Gastroesophageal sphincter (tissue), 4 donors: Measurements from ENCODE around the gene PCDH18. TPM values are rescaled to one million over a fixed set of nuclear protein-coding genes. Genes with fewer than 3 reads are reported as not detected.

Experiments
- ATAC-seq: fragments of 150-250 bp; one replicate; pipeline ENCODE4 v1.9.1; 2016; ENCODE audit warnings: mild to moderate bottlenecking, moderate library complexity
- H3K27ac ChIP-seq, 4 donors: fragments of 200-600 bp; sonication (generic) in 3 of 4; 1 replicate in 3 of 4; 2 replicates in 1 of 4; pipeline ENCODE4 v1.5.1; 2016 to 2019
- H3K27me3 ChIP-seq: fragments of 200-600 bp; sonication (generic); one replicate; pipeline ENCODE4 v1.5.1; 2019
- H3K36me3 ChIP-seq, 2 donors: fragments of 200-600 bp; sonication (generic); one replicate each; pipeline ENCODE4 v1.5.1; 2019; ENCODE audit warnings: control low read depth in 1 of 2
- H3K4me1 ChIP-seq, 3 donors: fragments of 200-600 bp; sonication (generic); 1 replicate in 2 of 3; 2 replicates in 1 of 3; pipeline ENCODE4 v1.5.1; 2016 to 2019; ENCODE audit warnings: control low read depth in 2 of 3
- H3K4me3 ChIP-seq, 2 donors: fragments of 200-600 bp; sonication (generic); one replicate each; pipeline ENCODE4 v1.5.1; 2019; ENCODE audit warnings: mild to moderate bottlenecking in 1 of 2, moderate library complexity in 1 of 2
- H3K9me3 ChIP-seq, 3 donors: fragments of 200-600 bp; sonication (generic); one replicate each; pipeline ENCODE4 v1.5.1; 2017 to 2019; ENCODE audit warnings: control low read depth in 2 of 3
- EP300 ChIP-seq: sonication (generic); formaldehyde crosslinking; IDR thresholded peaks from one replicate; pipeline ENCODE4 v1.6.1; 2017; ENCODE audit warnings: antibody characterized with exemption, mild to moderate bottlenecking
- POLR2A ChIP-seq, 2 donors: fragments of 450-650 bp; IDR thresholded peaks; one replicate each; pipeline ENCODE4 v1.6.1; 2017; ENCODE audit warnings: antibody characterized with exemption in 2 of 2, mild to moderate bottlenecking in 2 of 2, moderate library complexity in 1 of 2
- POLR2AphosphoS5 ChIP-seq: sonication (generic); formaldehyde crosslinking; IDR thresholded peaks from one replicate; pipeline ENCODE4 v1.6.1; 2017; ENCODE audit warnings: antibody characterized with exemption
- WGBS, 2 donors: methylation state at CpG; one replicate each; pipeline ENCODE4 v1.1.5; 2018; ENCODE audit warnings: low coverage in 1 of 2; 5-methylcytosine and 5-hydroxymethylcytosine counted together
- total RNA-seq, 4 donors: library from RNA; depleted of rRNA; stranded (reverse); fragments of >200 nt; gene quantifications; one replicate each; pipeline ENCODE4 v1.1.0, GENCODE V29; 2016
- TF ChIP-seq, protein P1 (sequence below), 4 experiments: fragments of 200-600 bp in 2 of 4; fragments of 450-650 bp in 2 of 4; sonication (generic) in 1 of 4; IDR thresholded peaks; one replicate each; pipeline ENCODE4 v1.5.1; 2017 to 2019; ENCODE audit warnings: antibody characterized with exemption in 4 of 4, mild to moderate bottlenecking in 2 of 4, moderate library complexity in 2 of 4

The PCDH18 gene, protein sequence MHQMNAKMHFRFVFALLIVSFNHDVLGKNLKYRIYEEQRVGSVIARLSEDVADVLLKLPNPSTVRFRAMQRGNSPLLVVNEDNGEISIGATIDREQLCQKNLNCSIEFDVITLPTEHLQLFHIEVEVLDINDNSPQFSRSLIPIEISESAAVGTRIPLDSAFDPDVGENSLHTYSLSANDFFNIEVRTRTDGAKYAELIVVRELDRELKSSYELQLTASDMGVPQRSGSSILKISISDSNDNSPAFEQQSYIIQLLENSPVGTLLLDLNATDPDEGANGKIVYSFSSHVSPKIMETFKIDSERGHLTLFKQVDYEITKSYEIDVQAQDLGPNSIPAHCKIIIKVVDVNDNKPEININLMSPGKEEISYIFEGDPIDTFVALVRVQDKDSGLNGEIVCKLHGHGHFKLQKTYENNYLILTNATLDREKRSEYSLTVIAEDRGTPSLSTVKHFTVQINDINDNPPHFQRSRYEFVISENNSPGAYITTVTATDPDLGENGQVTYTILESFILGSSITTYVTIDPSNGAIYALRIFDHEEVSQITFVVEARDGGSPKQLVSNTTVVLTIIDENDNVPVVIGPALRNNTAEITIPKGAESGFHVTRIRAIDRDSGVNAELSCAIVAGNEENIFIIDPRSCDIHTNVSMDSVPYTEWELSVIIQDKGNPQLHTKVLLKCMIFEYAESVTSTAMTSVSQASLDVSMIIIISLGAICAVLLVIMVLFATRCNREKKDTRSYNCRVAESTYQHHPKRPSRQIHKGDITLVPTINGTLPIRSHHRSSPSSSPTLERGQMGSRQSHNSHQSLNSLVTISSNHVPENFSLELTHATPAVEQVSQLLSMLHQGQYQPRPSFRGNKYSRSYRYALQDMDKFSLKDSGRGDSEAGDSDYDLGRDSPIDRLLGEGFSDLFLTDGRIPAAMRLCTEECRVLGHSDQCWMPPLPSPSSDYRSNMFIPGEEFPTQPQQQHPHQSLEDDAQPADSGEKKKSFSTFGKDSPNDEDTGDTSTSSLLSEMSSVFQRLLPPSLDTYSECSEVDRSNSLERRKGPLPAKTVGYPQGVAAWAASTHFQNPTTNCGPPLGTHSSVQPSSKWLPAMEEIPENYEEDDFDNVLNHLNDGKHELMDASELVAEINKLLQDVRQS
- 10 to 100 TPM; 31.2 to 75.5 (median 60.2) TPM for total RNA-seq

DNA sequence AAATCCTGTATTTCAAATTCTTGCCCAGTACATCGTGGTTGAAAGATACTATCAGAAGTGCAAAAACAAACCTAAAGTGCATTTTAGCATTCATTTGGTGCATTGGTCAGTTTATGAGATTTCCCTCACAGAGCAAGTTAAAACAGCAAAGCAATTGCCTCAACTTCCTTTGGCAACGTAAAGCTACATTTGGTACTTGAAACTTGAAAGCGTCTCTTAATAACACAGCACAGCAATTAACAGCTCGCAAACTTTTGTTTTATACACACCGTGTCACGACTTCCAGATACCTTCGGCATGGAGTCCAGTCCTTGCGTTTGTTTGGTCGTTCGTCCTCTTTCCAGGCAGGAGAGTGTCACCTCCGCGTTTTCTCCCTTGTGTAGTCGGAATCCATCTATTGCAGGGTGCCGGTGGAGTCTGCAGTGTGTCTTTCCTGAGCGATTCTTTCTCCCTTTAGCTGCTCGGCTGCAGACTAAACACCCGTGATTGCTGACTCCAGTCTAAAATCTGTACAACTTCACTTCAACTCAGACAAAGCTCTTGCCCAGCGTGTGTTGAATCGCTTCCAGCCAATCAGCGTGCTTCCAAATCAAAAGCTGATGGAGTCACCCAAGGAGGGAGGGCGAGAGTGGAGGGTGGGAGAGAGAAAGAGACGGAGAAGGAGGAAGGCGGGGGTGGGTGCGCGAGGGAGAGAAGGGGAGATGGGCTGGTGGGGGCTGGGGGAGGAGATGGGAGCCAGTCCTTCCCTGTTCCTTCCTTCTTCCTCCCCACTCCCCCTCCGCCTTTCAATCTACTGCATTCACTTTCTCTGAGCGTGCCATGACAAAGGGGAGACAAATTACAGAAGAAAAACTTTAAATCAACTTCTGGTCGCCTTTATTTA, at the start of gene PCDH18:
Gene PCDH18, minus strand, starts transcription at position 509 of the 883 bp plus-strand sequence. Its CDS starts 406 bp downstream, at position 103.
- H3K9me3 ChIP-seq = no peaks in the 10 kb centered on the region
- no peaks in the 10 kb centered on the region for H3K27me3 ChIP-seq
- peak; percentile 9 for TF ChIP-seq EP300
- TF ChIP-seq, protein P1, sequence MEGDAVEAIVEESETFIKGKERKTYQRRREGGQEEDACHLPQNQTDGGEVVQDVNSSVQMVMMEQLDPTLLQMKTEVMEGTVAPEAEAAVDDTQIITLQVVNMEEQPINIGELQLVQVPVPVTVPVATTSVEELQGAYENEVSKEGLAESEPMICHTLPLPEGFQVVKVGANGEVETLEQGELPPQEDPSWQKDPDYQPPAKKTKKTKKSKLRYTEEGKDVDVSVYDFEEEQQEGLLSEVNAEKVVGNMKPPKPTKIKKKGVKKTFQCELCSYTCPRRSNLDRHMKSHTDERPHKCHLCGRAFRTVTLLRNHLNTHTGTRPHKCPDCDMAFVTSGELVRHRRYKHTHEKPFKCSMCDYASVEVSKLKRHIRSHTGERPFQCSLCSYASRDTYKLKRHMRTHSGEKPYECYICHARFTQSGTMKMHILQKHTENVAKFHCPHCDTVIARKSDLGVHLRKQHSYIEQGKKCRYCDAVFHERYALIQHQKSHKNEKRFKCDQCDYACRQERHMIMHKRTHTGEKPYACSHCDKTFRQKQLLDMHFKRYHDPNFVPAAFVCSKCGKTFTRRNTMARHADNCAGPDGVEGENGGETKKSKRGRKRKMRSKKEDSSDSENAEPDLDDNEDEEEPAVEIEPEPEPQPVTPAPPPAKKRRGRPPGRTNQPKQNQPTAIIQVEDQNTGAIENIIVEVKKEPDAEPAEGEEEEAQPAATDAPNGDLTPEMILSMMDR (IDR thresholded peaks at IDR 0.05) = no peak
- TF ChIP-seq POLR2A (IDR thresholded peaks at IDR 0.05) = peak; percentile 46 to 47
- TF ChIP-seq POLR2AphosphoS5 = peak; percentile 80
- no peaks in the 10 kb centered on the region for H3K36me3 ChIP-seq
- peaks cover 0 to 41% (median 0%) of the 10 kb centered on the region in 3 donors for H3K4me1 ChIP-seq
- 0 to 3% methylated on average over 19 to 24 of the region's 28 CpGs for WGBS, 2 donors
- peak; percentile 96 for ATAC-seq
- H3K27ac ChIP-seq = peak within 1 kb of the TSS; percentile 86 to 99 (median 91)
- H3K4me3 ChIP-seq = peak within 1 kb of the TSS; percentile 65 to 98

DNA sequence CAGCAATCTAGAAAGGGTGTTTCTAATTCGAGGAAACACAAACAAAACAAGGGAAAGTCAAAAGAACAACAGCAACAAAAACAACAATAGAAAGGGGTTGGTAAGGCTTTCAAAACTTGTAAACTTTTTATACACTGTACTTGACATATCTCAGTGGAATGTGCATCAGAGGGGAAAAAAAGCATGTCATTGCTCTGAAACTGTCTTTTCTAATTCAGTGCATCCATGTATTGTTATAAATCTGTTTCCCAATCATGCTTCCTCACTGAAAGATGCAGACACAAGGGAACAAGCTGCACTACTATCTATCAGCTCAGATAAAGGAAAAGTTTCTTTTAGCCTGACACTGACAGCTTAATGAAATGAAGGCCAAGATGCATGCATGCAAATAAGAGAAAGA, 44.2 kb upstream of the PCDH18 start:
- Histone ChIP-seq H3K36me3 (no peaks in the 10 kb centered on the region), H3K9me3 (no peaks in the 10 kb centered on the region), H3K4me3 (no peak overlapping the region), H3K27me3 (no peaks in the 10 kb centered on the region), H3K4me1 (no peaks in the 10 kb centered on the region), H3K27ac (no peak overlapping the region)
- 29% methylated on average over 1 of the region's 1 CpG; no CpG with 5 or more reads in 1 of the 2 donors for WGBS, 2 donors
- no peak for TF ChIP-seq POLR2A (IDR thresholded peaks at IDR 0.05)
- TF ChIP-seq, protein P1 (IDR thresholded peaks at IDR 0.05) = no peak
- no peak for TF ChIP-seq POLR2AphosphoS5
- no peak for TF ChIP-seq EP300
- ATAC-seq = peak; percentile 31

DNA sequence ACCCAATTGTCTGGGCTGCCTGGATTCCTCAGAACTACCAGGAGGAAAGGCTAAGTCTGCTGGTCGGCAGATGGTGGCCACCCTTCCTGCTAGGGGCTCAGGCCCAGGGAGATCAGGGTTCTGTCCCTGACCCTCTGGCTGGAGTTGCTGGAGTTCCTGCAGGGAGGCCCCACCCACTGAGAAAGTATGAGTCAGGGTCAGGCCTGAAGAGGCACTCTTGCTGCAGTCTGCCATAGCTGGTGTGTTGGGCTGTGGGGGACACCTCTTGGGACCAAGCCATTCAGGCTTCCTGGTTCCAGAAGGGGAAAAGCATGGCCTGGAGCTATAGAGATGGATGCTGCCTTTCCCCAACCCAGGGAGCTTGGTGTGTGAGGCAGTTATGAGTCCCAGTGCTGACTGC, 40.4 kb upstream of the PCDH18 start:
- H3K9me3 ChIP-seq = no peaks in the 10 kb centered on the region
- ATAC-seq = no peak
- H3K27ac ChIP-seq = no peak overlapping the region
- H3K4me3 ChIP-seq = no peak overlapping the region
- no peaks in the 10 kb centered on the region for H3K36me3 ChIP-seq
- no CpG with 5 or more reads among the region's 1 CpG for WGBS, 2 donors
- H3K4me1 ChIP-seq = no peaks in the 10 kb centered on the region
- H3K27me3 ChIP-seq = no peaks in the 10 kb centered on the region
- TF ChIP-seq EP300 = no peak
- no peak for TF ChIP-seq POLR2AphosphoS5
- TF ChIP-seq, protein P1 (IDR thresholded peaks at IDR 0.05) = no peak
- TF ChIP-seq POLR2A (IDR thresholded peaks at IDR 0.05) = no peak

DNA sequence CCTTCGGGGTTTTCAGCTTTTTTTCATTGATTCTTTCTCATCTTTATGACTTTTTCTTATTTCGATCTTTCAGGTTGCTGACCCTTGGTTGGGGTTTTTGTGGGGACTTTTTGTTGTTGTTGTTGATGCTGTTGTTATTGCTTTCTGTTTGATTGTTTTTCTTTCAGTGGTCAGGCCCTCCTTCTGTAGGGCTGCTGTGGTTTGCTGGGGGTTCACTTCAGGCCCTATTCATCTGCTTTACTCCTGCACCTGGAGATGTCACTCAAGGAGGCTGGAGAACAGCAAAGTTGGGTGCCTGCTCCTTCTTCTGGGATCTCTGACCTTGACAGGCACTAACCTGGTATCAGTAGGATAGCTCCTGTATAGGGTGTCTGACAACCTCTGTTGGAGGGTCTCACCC, 39.9 kb upstream of the PCDH18 start:
- TF ChIP-seq EP300 (no peak), POLR2A (IDR thresholded peaks at IDR 0.05) (no peak), POLR2AphosphoS5 (no peak)
- TF ChIP-seq, protein P1 (IDR thresholded peaks at IDR 0.05) = no peak

More for the DNA sequence above, 39.9 kb upstream of the PCDH18 start:
- Histone ChIP-seq H3K27ac (no peak overlapping the region), H3K36me3 (no peaks in the 10 kb centered on the region), H3K4me3 (no peak overlapping the region), H3K9me3 (no peaks in the 10 kb centered on the region), H3K27me3 (no peaks in the 10 kb centered on the region), H3K4me1 (no peaks in the 10 kb centered on the region)
- no peak for ATAC-seq
- WGBS, 2 donors = 92 to 97% methylated on average over 2 of the region's 2 CpGs
